Measurements from ENCODE around the gene HERPUD2.
A peak's percentile ranks its signal among the peaks of the same experiment; 100 is the strongest.
"Not testable (repeated sequence)": the region's sequence is repeated elsewhere in the genome, so short reads cannot be mapped to it uniquely, and the experiment has no call there.

The HERPUD2 gene

DNA sequence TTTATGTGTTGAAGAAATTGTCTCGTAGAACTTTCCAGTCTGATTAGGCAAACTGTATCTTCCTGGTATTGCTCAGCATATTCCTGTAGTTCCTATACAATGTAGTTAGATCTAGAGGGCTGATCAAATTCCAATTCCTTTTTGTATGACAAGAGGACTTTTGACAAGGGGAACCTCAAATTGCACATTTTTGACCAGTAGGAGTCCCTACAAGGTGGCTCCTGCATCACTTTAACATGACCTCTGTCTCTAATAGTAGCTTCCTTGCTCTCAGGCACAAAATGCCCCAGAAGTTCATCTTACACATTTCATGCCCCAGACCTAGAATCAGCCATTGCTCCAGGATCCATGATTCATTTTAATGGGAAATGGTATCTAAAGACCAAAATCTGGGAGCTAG, 18.7 kb downstream of the HERPUD2 start:
- no peak for DNase-seq

DNA sequence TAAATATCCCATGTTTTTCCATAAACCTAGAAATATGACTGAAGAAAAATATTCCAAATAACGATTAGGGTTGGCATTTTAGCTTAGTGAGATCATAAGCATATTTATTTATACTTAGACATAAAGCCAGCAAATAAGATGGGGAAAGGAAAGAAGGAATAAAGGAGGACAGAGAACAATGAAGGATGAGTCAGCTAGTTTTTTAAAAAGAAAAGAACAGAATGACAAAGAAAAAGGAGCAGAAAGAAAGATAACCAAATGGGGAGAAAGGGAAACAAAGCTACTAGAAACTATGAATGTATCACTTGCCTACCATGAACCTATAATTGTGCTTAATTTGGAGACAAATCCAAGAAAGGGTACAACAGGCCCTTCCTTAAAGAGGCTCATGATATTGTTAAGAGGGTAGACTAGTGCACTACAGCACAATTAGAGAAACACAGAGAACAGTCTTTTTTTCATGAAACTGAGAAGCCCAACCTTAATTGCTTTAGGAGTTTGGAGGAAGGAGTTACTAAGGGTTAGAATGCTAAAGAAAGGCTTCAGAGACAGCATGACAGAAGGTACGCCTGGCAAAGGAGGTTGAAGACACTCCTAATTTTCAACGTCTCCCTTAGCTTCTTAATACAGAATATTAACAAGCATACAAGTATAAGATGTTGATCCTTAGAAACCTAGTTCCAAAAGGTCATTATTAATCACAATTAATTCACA, 23.9 kb downstream of the HERPUD2 start:
- no peak for DNase-seq

DNA sequence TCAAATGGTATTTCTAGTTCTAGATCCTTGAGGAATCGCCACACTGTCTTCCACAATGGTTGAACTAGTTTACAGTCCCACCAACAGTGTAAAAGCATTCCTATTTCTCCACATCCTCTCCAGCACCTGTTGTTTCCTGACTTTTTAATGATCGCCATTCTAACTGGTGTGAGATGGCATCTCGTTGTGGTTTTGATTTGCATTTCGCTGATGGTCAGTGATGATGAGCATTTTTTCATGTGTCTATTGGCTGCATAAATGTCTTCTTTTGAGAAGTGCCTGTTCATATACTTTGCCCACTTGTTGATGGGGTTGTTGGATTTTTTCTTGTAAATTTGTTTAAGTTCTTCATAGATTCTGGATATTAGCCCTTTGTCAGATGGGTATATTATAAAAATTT, 34.5 kb downstream of the HERPUD2 start:
- DNase-seq = not testable (repeated sequence)

DNA sequence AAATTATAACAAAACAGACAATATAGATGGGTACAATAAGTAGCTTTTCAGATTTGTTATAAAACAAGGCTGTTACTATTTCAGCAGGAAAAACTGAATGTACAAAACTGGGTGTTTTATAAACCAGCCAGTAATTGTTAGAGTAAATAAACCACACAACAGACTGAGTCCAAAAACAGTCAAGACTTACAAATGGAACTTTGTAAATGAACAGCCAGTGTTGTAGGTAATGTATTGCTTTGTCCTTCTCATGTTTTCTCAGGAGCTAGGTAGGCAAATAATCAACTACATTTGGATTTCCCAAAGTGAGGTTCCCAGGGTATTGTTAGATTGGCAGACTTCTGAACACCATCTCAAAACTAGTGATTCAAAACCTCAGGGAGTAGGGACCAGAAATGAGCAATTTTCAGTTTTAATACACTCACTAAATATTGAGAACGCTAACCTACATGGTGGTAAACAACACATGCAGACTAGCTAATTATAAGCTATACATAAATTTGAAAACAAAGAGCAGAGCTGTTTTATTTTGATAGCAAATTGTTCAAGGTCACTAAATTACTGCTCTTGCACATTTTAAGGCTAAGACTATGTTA, 36.2 kb downstream of the HERPUD2 start:
- DNase-seq = no peak

DNA sequence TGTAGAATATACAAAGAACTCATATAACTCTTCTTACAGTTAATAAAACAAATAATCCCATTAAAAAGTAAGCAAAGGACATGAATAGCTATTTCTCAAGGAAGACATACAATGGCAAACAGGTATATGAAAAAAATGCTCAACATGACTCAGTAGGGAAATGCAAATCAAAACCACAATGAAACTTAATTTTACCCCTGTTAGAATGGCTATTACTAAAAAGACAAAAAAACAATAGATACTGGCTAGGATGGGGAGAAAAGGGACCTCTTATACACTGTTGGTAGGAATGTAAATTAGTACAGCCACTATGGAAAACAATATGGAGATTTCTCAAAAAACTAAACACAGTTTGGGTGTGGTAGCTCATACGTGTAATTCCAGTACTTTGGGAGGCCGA, 37.8 kb downstream of the HERPUD2 start:
- DNase-seq = no peak

DNA sequence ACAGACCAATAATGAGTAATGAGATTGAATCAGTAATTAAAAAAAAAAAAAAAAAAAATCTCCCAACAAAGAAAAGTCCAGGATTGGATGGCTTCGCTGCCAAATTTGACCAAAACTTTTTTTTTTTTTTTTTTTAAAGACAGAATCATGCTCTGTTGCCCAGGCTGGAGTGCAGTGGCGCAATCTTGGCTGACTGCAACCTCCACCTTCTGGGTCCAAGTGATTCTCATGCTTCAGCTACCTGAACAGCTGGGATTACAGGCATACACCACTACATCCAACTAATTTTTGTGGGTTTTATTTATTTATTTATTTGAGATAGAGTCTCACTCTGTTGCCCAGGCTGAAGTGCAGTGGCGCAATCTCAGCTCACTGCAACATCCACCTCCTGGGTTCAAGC, 40.4 kb downstream of the HERPUD2 start:
- DNase-seq = not testable (repeated sequence)

GRCh38 chr7:35652124-35652523, 42.8 kb downstream of the HERPUD2 start:
- DNase-seq = no peak

- no peak for DNase-seq
Measured at GRCh38 chr7:35650751-35651150, 44.2 kb downstream of the HERPUD2 start.

DNA sequence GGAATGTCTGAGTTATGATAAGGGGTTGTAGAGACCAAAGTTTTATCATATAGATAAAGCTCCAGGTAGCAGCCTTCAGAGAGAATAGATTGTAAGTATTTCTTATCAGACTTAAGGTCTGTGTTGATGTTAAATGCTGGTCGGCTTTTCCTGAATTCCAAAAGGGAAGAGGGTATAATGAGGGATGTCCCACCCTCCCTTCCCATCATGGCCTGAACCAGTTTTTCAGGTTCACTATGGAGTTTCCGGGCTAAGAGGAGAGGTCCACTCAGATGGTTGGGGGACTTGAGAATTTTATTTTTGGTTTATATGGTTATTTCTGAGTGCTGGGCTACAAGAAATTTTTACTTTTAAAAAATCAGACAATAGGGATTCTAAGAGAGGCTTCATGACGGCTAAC, 45.2 kb downstream of the HERPUD2 start:
- no peak for DNase-seq

DNA sequence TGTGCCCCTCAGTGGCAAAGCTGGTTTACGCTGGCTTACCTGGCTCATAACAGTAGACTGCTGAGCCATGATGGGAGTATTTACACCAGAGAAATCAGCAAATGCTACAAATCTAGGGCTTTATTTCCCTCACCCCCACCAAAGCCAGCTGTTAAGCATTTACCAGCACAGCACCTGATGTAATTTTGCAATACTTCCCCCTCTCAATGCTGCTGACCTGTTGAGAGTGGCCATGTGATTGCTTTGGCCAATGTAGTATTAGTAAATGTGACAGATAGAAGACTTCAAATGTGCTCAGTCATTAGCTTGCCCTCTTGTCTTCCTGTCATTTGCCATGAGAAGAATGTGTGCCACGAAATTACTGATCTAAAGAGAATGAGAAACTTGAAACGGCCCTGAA, 46.6 kb downstream of the HERPUD2 start:
- DNase-seq = peak; percentile 61

DNA sequence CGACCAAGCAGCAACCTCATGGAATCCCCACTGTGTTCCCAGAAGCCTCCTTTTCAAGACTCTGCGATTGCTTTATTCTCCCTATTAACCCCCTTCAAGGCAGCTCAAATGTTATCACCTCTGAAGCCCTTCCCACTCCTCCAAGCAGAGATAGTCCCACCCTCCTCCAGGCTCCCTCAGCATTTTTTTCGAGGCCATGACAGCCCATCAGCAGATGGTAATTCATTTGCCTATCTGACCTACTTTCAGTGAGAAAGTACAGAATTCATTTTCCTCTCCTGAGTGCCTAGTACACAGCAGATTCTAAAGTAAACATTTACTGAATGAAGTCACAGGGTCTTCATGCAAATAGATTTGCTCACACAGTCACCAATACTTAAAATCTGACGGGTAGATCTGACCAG, 47.8 kb downstream of the HERPUD2 start:
- peak; percentile 41 for DNase-seq

DNA sequence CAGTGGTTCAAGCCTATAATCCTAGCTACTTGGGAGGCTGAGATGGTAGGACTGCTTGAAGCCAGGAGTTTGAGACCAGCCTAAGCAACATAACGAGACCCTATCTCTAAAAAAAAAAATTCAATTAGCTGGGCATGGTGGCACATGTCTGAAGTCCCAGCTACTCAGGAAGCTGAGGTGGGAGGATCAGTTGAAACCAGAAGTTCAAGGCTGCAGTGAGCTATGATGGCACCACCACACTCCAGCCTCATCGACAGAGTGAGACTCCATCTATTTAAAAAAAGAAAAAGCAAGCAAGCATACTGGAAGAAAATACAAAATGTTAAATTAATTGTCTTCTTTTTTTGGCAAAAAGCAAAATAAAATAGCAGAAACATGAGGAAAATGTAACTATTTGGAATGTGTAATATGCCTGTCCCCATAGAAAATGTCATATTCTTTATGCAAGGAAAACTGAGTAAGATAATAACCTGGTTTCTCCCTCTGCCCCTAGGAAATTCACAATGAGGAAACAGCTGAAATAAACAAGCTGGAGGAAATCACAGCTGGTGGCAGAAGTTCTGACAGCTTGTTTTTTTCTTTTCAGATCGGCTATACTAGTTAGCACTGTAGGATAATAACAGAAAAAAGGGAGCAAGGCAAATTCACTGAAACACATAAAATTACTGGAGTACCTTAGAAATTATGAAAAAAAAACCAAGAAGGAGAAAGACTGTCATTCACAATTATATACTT, 48.5 kb downstream of the HERPUD2 start:
- no peak for DNase-seq

- DNase-seq = no peak
Measured at GRCh38 chr7:35645691-35646090, 49.2 kb downstream of the HERPUD2 start.

DNA sequence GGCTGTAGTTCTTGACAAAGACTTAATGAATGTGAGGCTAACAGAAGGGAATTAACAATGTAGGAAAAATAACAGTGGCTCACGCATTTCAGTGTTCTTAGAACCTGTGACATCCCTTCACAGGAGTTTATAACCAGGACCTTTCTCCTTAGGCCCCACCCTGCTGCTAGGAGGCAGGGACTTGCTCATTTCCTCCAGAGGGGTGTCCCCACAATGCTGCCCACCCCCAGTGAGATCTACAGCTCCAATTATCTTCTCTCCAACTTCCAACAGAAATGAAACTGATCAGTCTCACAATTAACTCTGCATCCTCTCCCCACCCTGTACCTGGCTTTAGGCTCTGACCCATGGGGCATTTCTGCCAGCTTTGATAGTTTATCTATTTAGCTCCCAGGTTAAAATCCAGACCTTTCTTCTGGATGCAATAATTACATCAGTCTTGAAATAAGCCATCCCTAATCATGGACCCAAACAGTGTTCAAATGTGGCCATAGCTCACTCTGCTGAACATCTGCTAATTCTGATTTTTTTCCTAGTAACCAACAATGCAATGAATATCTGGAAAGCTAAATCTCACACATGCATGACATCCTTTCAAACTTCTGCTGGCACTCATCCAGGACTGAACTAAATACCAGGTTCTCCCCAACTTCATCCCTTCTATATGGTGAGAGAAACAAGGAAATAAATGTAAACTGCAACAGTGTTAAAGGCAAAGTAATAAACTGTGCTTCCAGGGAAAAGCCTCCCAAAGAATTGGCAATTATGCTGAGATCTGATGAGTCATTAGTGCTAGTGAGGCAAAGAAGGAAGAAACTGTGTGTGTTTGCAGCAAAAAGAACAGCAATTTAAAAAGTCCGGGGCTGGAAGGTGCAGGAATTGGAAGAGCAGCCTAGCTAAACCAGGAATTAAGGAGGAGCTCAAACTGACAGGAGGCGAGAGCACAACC, 64.6 kb downstream of the HERPUD2 start:
- DNase-seq = no peak

DNA sequence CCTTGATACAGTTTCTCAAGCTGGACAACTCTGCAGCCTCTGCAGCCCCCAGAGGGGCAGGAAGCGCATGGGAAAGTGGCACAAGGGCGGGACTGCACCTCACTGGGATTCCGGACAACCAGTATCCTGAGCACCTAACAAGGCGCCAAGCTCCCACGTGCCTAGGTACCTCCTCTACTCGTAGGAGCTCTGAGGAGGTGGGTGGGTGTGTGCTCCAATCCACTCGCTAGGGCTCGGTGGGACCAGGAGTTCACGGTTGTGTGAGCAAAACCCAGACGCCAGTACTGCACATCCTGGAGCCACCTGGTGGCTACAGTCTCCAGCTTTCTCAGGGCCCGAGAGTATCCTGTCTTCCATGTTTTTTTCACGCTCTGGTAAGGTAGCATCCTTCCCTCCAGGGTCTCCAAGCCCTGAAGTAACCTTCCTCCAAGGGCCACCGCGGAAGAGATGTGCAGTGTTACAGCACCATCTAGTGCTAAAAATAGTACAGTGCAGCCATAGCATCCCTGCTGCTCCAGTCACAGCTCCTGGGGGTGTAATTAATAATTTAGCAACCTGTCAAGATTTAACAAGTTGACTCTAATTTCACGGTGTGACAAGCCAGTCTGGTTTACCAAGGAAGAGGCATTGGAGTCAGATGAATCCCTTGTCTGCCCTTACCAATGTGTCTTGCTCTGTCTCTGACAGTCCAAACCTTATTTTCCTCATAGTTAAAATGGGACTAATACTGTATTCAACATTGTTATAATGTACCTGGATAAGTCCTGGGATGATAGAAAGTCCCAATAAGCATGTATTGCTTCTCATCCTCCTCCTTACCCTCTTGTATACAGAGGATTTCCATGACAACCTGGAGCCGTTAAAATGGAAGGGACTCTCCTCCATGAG, 70.4 kb downstream of the HERPUD2 start:
- DNase-seq = peak; percentile 41

DNA sequence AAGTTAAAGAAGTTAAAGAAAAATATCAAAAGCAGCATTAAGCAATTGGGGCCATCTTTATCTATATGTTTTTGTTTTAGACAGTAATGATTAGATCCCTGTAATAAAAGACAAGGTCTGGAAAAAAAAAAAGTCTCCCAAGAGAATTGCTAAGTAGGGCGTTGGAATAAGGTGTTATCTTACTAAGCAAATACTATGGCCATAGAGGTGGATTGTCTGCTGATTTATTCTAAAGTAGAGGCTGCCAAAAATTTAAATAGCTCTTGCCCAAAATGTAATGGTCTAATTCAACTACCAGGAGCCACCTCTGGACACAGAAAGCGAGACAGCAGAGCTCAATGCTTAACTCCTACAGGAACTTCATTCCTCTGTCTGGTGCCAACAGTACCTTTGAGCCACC, 71.6 kb downstream of the HERPUD2 start:
- no peak for DNase-seq

DNA sequence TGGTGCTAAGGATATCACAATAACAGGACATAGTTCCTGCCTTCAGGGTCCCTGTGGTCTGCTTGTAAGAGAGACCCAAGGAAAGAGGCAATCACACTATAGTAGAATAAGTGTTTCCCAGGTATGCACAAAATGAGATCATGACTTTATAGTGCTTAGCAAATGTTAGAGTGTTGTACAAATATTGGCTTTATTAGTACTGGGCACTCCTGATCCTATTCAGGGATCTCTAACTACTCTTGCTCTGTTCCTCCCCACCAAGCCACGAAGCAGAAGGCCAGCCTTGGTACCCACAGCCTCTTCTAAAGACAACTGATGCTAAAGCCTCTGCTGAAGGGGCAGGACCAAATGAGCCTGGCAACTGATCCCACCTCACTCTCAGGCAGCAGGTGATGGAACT, 75.1 kb downstream of the HERPUD2 start:
- DNase-seq = peak; percentile 13

DNA sequence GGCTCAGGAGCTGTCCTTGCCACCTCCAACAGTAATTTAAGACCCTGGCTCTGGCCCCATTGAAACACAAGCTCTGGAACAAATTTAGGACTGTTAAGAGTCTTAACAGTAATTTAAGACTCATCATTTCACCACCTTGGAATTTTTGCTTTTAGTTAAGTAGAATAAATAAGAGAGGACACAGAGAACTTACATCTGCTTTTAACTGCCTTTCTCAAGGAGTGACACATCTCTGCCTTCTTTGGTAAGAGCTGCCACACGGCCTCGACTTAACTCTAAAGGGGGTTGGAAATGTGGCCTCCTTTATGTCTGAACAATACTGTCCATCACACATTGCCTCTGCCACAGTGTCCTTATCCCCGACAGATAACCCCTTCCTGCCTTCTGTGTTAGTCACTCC, 77.9 kb downstream of the HERPUD2 start:
- no peak for DNase-seq

GRCh38 chr7:35613150-35613549, 81.8 kb downstream of the HERPUD2 start:
- no peak for DNase-seq

DNA sequence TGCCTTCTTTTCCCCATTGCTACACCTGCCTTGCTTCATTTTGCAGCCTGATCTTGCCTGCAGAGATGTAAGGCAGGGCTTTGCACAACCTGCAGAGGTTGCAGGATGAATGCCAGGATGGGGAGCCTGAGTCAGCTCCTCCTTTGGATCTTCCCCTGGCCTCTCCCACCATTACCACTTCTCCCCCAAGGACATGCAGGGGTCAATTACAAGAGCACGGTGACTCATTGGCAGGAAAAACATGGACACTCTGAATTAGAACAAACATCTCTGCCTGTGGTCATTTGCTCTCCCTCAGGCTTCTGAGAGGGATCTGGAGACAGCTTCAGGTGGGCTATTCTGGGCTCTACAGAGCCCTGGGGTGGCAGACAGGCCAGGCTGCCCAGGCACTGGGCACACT, 89.2 kb downstream of the HERPUD2 start:
- no peak for DNase-seq

DNA sequence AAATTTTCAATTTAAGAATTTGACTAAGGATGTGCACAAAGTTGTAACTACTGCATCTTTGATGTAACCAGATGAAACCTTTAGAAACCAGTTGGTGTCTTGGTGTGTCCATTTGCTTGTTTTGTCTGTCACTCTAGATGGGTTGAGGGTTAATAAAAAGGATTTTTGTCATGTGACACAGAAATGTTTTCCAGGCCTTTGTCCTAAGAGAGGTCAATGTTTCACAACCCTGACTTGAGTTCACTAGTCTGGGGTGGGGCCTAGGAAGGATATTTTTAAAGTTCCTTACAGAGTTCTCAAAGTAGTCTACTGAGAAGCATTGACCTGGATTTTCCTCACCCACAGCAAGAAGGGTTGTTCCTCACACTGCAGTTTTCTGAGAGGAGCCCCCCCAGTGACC, 90.3 kb downstream of the HERPUD2 start:
- DNase-seq = no peak

GRCh38 chr7:35599645-35600044, 95.3 kb downstream of the HERPUD2 start:
- no peak for DNase-seq

Measured in NCI-H510A treated with DMSO at 0.1 percent for 48 hours (cell line).